GM12878 (cell line): ENCODE measurements around the gene PAM. TPM values are rescaled to one million over a fixed set of nuclear protein-coding genes. Genes with fewer than 3 reads are reported as not detected.

ENCODE experiments used
- ATAC-seq: fragments of 200-7000 bp; cut with Tn5 transposase; 3 replicates; pipeline ENCODE4 v1.9.1; 2020; ENCODE audit warnings: mild to moderate bottlenecking, moderate library complexity
- BruUV-seq: library from RNA; stranded (reverse); fragments of 400-500 nt; replicated peaks from 2 replicates; lab custom pipeline; 2021; lab: Mats Ljungman, UMichigan
- CTCF ChIA-PET: fragments of 300-600 bp; sonication (Branson Sonifier 250); formaldehyde crosslinking; extraction: SDS; loops from one replicate; lab custom pipeline; 2021; ENCODE audit warnings: inconsistent platforms; lab: Yijun Ruan, JAX
- POLR2A ChIA-PET: fragments of 350-600 bp; formaldehyde crosslinking; extraction: SDS; loops from one replicate; lab custom pipeline; 2021; ENCODE audit warnings: inconsistent platforms; lab: Charles Lee
- RAD21 ChIA-PET: fragments of 300-600 bp; sonication (Branson Sonifier 250); formaldehyde crosslinking; loops from one replicate; lab custom pipeline; 2023; ENCODE audit warnings: antibody characterized with exemption; ENCODE audit not compliant: unreplicated experiment; lab: Charles Lee
- SMC1A ChIA-PET: fragments of 300-600 bp; sonication (Branson Sonifier 250); formaldehyde crosslinking; loops from one replicate; lab custom pipeline; 2023; ENCODE audit not compliant: unreplicated experiment, uncharacterized antibody; lab: Charles Lee
- DNase-seq: peaks from one replicate; pipeline ENCODE4 v3.0.0-alpha.2; 2011; ENCODE audit warnings: low read depth, low spot score
- FAIRE-seq: peaks from 3 replicates; lab custom pipeline; 2011; peaks lifted over from hg19 to GRCh38; lab: Jason Lieb, UNC
- H2AFZ ChIP-seq: 2 replicates; pipeline ENCODE4 v1.6.0; 2011; ENCODE audit warnings: low read depth, low read length, control low read depth; ENCODE audit not compliant: control insufficient read depth
- H3K27ac ChIP-seq: 2 replicates; pipeline ENCODE4 v1.5.1; 2011; ENCODE audit warnings: control low read depth; ENCODE audit not compliant: control insufficient read depth, insufficient read depth
- H3K27me3 ChIP-seq, 2 experiments: replicated peaks in 1 of 2; 2 replicates each; pipeline versions ENCODE4 v1.6.0 to v1.6.1; 2011; ENCODE audit warnings: low read length in 1 of 2; ENCODE audit not compliant: control insufficient read depth in 2 of 2, insufficient read depth in 2 of 2
- H3K36me3 ChIP-seq, 2 experiments: 2 replicates each; pipeline ENCODE4 v1.5.1; 2011; ENCODE audit warnings: low read length in 1 of 2; ENCODE audit not compliant: control insufficient read depth in 2 of 2, insufficient read depth in 2 of 2
- H3K4me1 ChIP-seq: 2 replicates; pipeline ENCODE4 v1.6.1; 2011; ENCODE audit warnings: mild to moderate bottlenecking, low read length, moderate library complexity, mixed read lengths; ENCODE audit not compliant: control insufficient read depth, insufficient read depth
- H3K4me2 ChIP-seq: 2 replicates; pipeline ENCODE4 v1.6.0; 2011; ENCODE audit warnings: control low read depth; ENCODE audit not compliant: control insufficient read depth, insufficient read depth
- H3K4me3 ChIP-seq: fragments of 200-600 bp; sonication (generic); 2 replicates; pipeline ENCODE4 v1.5.1; 2016
- H3K79me2 ChIP-seq: 2 replicates; pipeline ENCODE4 v1.6.0; 2011; ENCODE audit warnings: low read length; ENCODE audit not compliant: control insufficient read depth, insufficient read depth
- H3K9ac ChIP-seq: 2 replicates; pipeline ENCODE4 v1.8.0; 2011; ENCODE audit warnings: low read length, control low read depth, mixed read lengths; ENCODE audit not compliant: control insufficient read depth, insufficient read depth
- H3K9me3 ChIP-seq: replicated peaks from 3 replicates; pipeline ENCODE4 v1.5.1; 2011; ENCODE audit warnings: mild to moderate bottlenecking, low read length; ENCODE audit not compliant: control insufficient read depth, insufficient read depth
- H4K20me1 ChIP-seq: 2 replicates; pipeline ENCODE4 v1.6.0; 2011; ENCODE audit not compliant: control insufficient read depth, insufficient read depth
- ESRRA ChIP-seq: IDR thresholded peaks from 2 replicates; pipeline ENCODE4 v1.6.1; 2012; ENCODE audit warnings: mild to moderate bottlenecking, low read length, improper control_type of control experiment
- EZH2 ChIP-seq: IDR thresholded peaks from 2 replicates; pipeline ENCODE4 v1.6.1; 2012; ENCODE audit warnings: low read depth, mild to moderate bottlenecking, control low read depth, inconsistent platforms, low read length, borderline replicate concordance; ENCODE audit not compliant: control insufficient read depth
- MXI1 ChIP-seq: fragments of 150-350 bp; IDR thresholded peaks from 2 replicates; pipeline ENCODE4 v1.6.1; 2011; ENCODE audit warnings: low read depth, mild to moderate bottlenecking, inconsistent platforms, low read length, improper control_type of control experiment
- PRDM15 ChIP-seq: fragments of 450-650 bp; formaldehyde crosslinking; IDR thresholded peaks from 2 replicates; pipeline ENCODE4 v1.4.0; 2020; ENCODE audit warnings: mild to moderate bottlenecking, moderate library complexity
- RFX5 ChIP-seq: IDR thresholded peaks from 2 replicates; pipeline ENCODE4 v1.6.1; 2011; ENCODE audit warnings: low read depth, low read length, improper control_type of control experiment
- SUPT20H ChIP-seq: IDR thresholded peaks from 2 replicates; pipeline ENCODE4 v1.6.1; 2011; ENCODE audit warnings: low read depth, mild to moderate bottlenecking, low read length, moderate library complexity, borderline replicate concordance; ENCODE audit not compliant: control insufficient read depth
- TAF1 ChIP-seq: IDR thresholded peaks from 2 replicates; pipeline ENCODE4 v1.6.1; 2011; ENCODE audit warnings: mild to moderate bottlenecking, low read depth, low read length, borderline replicate concordance
- WGBS: methylation state at CpG from one replicate; pipeline ENCODE4 v1.1.6; 2016; ENCODE audit warnings: low lambda C conversion rate; ENCODE audit not compliant: insufficient replicate concordance, insufficient coverage; ENCODE audit errors: missing lambda C conversion rate; 5-methylcytosine and 5-hydroxymethylcytosine counted together
- in situ Hi-C: fragments of 300-500 bp; cut with MboI; formaldehyde crosslinking; loops from 9 replicates; pipeline ENCODE4 v1.14.3; 2018; ENCODE audit warnings: mixed read lengths
- intact Hi-C: fragments of 100-400 bp; cut with micrococcal nuclease; formaldehyde crosslinking; loops from one replicate; pipeline ENCODE4 v1.14.2; 2022; ENCODE audit not compliant: unreplicated experiment
- polyA plus RNA-seq, 11 experiments: library from polyadenylated mRNA; depleted of rRNA in 4 of 11; unstranded in 6 of 11; stranded (reverse) in 5 of 11; fragments of >200 nt; fragmentation: Nextera tagmentation in 4 of 11; fragmentation: Illumina TruSeq in 1 of 11; extraction: Ambion mirVana in 4 of 11; extraction: Trizol in 1 of 11; gene quantifications; 1 replicate in 1 of 11; 2 replicates in 10 of 11; pipeline versions ENCODE4 v1.2.1 to v1.2.3, GENCODE V29; 2011 to 2016; ENCODE audit warnings: inconsistent platforms in 2 of 11, missing spikeins in 2 of 11, low read depth in 1 of 11
- total RNA-seq, 4 experiments: library from RNA; depleted of rRNA in 3 of 4; stranded (reverse); fragments of >200 nt in 3 of 4; fragmentation: Illumina TruSeq in 1 of 4; extraction: Trizol in 1 of 4; gene quantifications; 2 replicates each; pipeline versions ENCODE4 v1.2.1 to v1.2.3, GENCODE V29; 2013 to 2021

PAM gene
- total and polyA plus RNA-seq, 10 of the 15 experiments (the other 5 are each of a cell fraction or from before 2014, with no cell fraction given) = 5.5 to 72.5 (median 15.4) TPM

- Histone ChIP-seq H4K20me1 (no peaks in the 10 kb centered on the region), H3K27ac (no peak overlapping the region), H3K4me3 (no peak overlapping the region), H3K9ac (no peak overlapping the region), H3K4me2 (no peak overlapping the region), H3K9me3 (no peaks in the 10 kb centered on the region; the same call in 2 of the 3 replicates), H3K36me3 (no peaks in the 10 kb centered on the region), H2AFZ (no peak overlapping the region), H3K27me3 (no peaks in the 10 kb centered on the region; a peak in 1 of 4 replicates), H3K4me1 (peaks cover 12% of the 10 kb centered on the region), H3K79me2 (no peaks in the 10 kb centered on the region)
- ATAC-seq (no peak), FAIRE-seq (no peak), DNase-seq (no peak)
- ChIA-PET RAD21 (no interaction called here), CTCF (interaction anchor here (1.5 kb wide), 2 partner anchors 41 to 67 kb away, joined by 3 to 4 read pairs; no protein-coding TSS in a partner anchor), POLR2A (no interaction called here), SMC1A (interaction anchor here (0.7 to 1.4 kb wide), 3 partner anchors 9 to 370 kb away, joined by 3 read pairs; partner anchors contain the start of genes GIN1 and PPIP5K2)
- in situ Hi-C loops (loop anchor here (10.0 kb wide), 1 partner anchor 375 kb away; the partner anchor contains the start of genes GIN1 and PPIP5K2), intact Hi-C loops (no loop called here)
- BruUV-seq = no TSS peak
- no peak for TF ChIP-seq SUPT20H
- TF ChIP-seq RFX5 = no peak
- TF ChIP-seq ESRRA = no peak
- no peak for TF ChIP-seq PRDM15 (CRISPR knock-in tag)
- no peak for TF ChIP-seq TAF1
- TF ChIP-seq EZH2 = no peak
- TF ChIP-seq MXI1 = no peak
- WGBS = 61% methylated on average over 5 of the region's 5 CpGs
Observed at GRCh38 chr5:102749416-102750030, 5.6 kb upstream of the PAM start.
